ENCODE measurements around the gene COQ8A. TPM values are rescaled to one million over a fixed set of nuclear protein-coding genes. Genes with fewer than 3 reads are reported as not detected.

The COQ8A gene
- total and polyA plus RNA-seq, 10 of the 15 experiments (the other 5 are each of a cell fraction or from before 2014, with no cell fraction given): 0.72 to 24.8 (median 12.1) TPM

DNA sequence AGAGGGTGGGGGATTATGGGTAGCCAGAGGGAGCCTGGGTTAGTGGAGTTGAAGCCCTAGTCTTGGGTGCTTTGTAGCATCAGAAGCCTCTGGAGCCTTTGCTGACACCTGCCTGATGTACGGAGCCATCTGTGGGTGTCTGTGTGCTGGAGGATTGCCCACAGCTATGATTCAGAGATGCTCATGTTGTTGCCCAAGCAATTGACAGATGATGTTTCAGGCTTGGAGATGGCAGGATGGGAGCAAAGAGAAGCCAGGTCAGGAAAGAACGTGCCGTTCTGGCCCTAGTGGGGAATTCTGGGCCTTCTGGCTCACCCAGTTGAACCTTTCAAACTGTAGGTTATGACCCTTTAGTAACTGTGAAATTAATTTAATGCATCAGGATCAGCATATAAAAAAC lies 27.6 kb downstream of the COQ8A start:
- FAIRE-seq (no peak), DNase-seq (ENCODE audit: low read depth, low spot score) (no peak), ATAC-seq (no peak)
- in situ Hi-C loops (cut with MboI): no loop called here
- Histone ChIP-seq H3K4me3 (no peak overlapping the region), H3K4me1 (ENCODE audit: control insufficient read depth, insufficient read depth, low read length) (no peaks in the 10 kb centered on the region; the same call in 1 of the 2 replicates), H3K36me3 (ENCODE audit: control insufficient read depth in 2 of 2, insufficient read depth in 2 of 2, low read length in 1 of 2) (peaks cover 0 to 6% of the 10 kb centered on the region in 2 experiments; a peak in 2 of 4 replicates), H3K27ac (ENCODE audit: control insufficient read depth, insufficient read depth) (no peak overlapping the region), H3K4me2 (ENCODE audit: control insufficient read depth, insufficient read depth) (no peak overlapping the region), H4K20me1 (ENCODE audit: control insufficient read depth, insufficient read depth) (no peaks in the 10 kb centered on the region; the same call in 1 of the 2 replicates), H3K27me3 (replicated peaks in 1 of 2; ENCODE audit: control insufficient read depth in 2 of 2, insufficient read depth in 2 of 2, low read length in 1 of 2) (no peaks in the 10 kb centered on the region), H3K9me3 (replicated peaks; ENCODE audit: control insufficient read depth, insufficient read depth, low read length) (peaks cover 1% of the 10 kb centered on the region; the same call in 2 of the 3 replicates), H3K79me2 (ENCODE audit: control insufficient read depth, insufficient read depth, low read length) (no peaks in the 10 kb centered on the region), H2AFZ (ENCODE audit: control insufficient read depth, low read depth, low read length) (no peak overlapping the region), H3K9ac (ENCODE audit: control insufficient read depth, insufficient read depth, low read length) (no peak overlapping the region)
- SMC1A ChIA-PET (ENCODE audit: uncharacterized antibody, unreplicated experiment): no interaction called here
- POLR2A ChIA-PET: no interaction called here
- CTCF ChIA-PET: no interaction called here
- intact Hi-C loops (cut with micrococcal nuclease; ENCODE audit: unreplicated experiment): no loop called here
- TF ChIP-seq CREB1 (IDR thresholded peaks at IDR 0.05; ENCODE audit: low read depth) (no peak), TCF7 (IDR thresholded peaks at IDR 0.05; ENCODE audit: borderline replicate concordance) (no peak), KLF5 (IDR thresholded peaks at IDR 0.05; ENCODE audit: partially characterized antibody) (no peak), FOXM1 (IDR thresholded peaks at IDR 0.05; ENCODE audit: low read depth, low read length) (no peak), TAF1 (IDR thresholded peaks at IDR 0.05; ENCODE audit: borderline replicate concordance, low read depth, low read length) (no peak), FOS (IDR thresholded peaks at IDR 0.05; ENCODE audit: borderline replicate concordance, extremely low read depth, insufficient read length) (no peak), SIN3A (IDR thresholded peaks at IDR 0.05; ENCODE audit: low read depth, low read length) (no peak)
- TF ChIP-seq, protein P1, sequence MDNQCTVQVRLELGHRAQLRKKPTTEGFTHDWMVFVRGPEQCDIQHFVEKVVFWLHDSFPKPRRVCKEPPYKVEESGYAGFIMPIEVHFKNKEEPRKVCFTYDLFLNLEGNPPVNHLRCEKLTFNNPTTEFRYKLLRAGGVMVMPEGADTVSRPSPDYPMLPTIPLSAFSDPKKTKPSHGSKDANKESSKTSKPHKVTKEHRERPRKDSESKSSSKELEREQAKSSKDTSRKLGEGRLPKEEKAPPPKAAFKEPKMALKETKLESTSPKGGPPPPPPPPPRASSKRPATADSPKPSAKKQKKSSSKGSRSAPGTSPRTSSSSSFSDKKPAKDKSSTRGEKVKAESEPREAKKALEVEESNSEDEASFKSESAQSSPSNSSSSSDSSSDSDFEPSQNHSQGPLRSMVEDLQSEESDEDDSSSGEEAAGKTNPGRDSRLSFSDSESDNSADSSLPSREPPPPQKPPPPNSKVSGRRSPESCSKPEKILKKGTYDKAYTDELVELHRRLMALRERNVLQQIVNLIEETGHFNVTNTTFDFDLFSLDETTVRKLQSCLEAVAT (IDR thresholded peaks at IDR 0.05): no peak
- TF ChIP-seq, protein P2, sequence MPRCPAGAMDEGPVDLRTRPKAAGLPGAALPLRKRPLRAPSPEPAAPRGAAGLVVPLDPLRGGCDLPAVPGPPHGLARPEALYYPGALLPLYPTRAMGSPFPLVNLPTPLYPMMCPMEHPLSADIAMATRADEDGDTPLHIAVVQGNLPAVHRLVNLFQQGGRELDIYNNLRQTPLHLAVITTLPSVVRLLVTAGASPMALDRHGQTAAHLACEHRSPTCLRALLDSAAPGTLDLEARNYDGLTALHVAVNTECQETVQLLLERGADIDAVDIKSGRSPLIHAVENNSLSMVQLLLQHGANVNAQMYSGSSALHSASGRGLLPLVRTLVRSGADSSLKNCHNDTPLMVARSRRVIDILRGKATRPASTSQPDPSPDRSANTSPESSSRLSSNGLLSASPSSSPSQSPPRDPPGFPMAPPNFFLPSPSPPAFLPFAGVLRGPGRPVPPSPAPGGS (IDR thresholded peaks at IDR 0.05; ENCODE audit: borderline replicate concordance, insufficient read depth, low read depth, low read length, poor library complexity, severe bottlenecking): no peak
- no TSS peak for BruUV-seq (replicated peaks)
- RAD21 ChIA-PET (ENCODE audit: unreplicated experiment): no interaction called here
- 82% methylated on average over 3 of the region's 3 CpGs for WGBS (ENCODE audit: insufficient coverage, insufficient replicate concordance, low lambda C conversion rate, missing lambda C conversion rate)

Measured in GM12878 (cell line).